H9 (cell line): ENCODE data around the gene STIL. TPM values are rescaled to one million over a fixed set of nuclear protein-coding genes. Genes with fewer than 3 reads are reported as not detected.

ENCODE experiments used
- DNase-seq: peaks from one replicate; pipeline ENCODE4 v3.0.0-alpha.2; 2017
- H2AFZ ChIP-seq: one replicate; pipeline ENCODE4 v1.6.1; 2013; ENCODE audit warnings: mild to moderate bottlenecking, low read length, control low read depth, moderate library complexity
- H2AK5ac ChIP-seq: 2 replicates; pipeline ENCODE4 v1.6.1; 2013; ENCODE audit warnings: low read length, control low read depth, mixed read lengths; ENCODE audit not compliant: insufficient read length
- H2BK120ac ChIP-seq: one replicate; pipeline ENCODE4 v1.6.1; 2013; ENCODE audit warnings: low read depth, mild to moderate bottlenecking, low read length, control low read depth, inconsistent platforms; ENCODE audit not compliant: poor library complexity, severe bottlenecking
- H2BK12ac ChIP-seq: 2 replicates; pipeline ENCODE4 v1.6.1; 2013; ENCODE audit warnings: low read length, control low read depth, mixed read lengths, low read depth; ENCODE audit not compliant: insufficient read length
- H2BK15ac ChIP-seq: 2 replicates; pipeline ENCODE4 v1.6.1; 2013; ENCODE audit warnings: low read depth, low read length, control low read depth
- H2BK20ac ChIP-seq: one replicate; pipeline ENCODE4 v1.6.1; 2013; ENCODE audit warnings: low read depth, mild to moderate bottlenecking, low read length, control low read depth, inconsistent platforms; ENCODE audit not compliant: poor library complexity, severe bottlenecking
- H2BK5ac ChIP-seq: 2 replicates; pipeline ENCODE4 v1.6.1; 2013; ENCODE audit warnings: low read length, control low read depth, mixed read lengths; ENCODE audit not compliant: insufficient read length
- H3K14ac ChIP-seq: 2 replicates; pipeline ENCODE4 v1.6.1; 2013; ENCODE audit warnings: low read length, control low read depth; ENCODE audit not compliant: insufficient read depth
- H3K18ac ChIP-seq: 2 replicates; pipeline ENCODE4 v1.6.1; 2013; ENCODE audit warnings: low read depth, mild to moderate bottlenecking, mixed read lengths, low read length, control low read depth; ENCODE audit not compliant: insufficient read length
- H3K23ac ChIP-seq: 2 replicates; pipeline ENCODE4 v1.6.1; 2013; ENCODE audit warnings: low read length, control low read depth, mixed read lengths, low read depth; ENCODE audit not compliant: insufficient read length
- H3K23me2 ChIP-seq: 2 replicates; pipeline ENCODE4 v1.6.1; 2013; ENCODE audit warnings: low read depth, mild to moderate bottlenecking, mixed read lengths, low read length, control low read depth; ENCODE audit not compliant: insufficient read length, poor library complexity, severe bottlenecking
- H3K27ac ChIP-seq: 2 replicates; pipeline ENCODE4 v1.5.1; 2013; ENCODE audit warnings: low read length, control low read depth, mixed read lengths, low read depth; ENCODE audit not compliant: insufficient read length
- H3K27me3 ChIP-seq: 2 replicates; pipeline ENCODE4 v1.6.1; 2013; ENCODE audit warnings: low read length, control low read depth, inconsistent platforms; ENCODE audit not compliant: insufficient read depth
- H3K4ac ChIP-seq: 2 replicates; pipeline ENCODE4 v1.6.1; 2013; ENCODE audit warnings: low read depth, mild to moderate bottlenecking, control low read depth, inconsistent platforms, low read length, moderate library complexity
- H3K4me1 ChIP-seq: 2 replicates; pipeline ENCODE4 v1.6.1; 2013; ENCODE audit warnings: low read length, control low read depth, inconsistent platforms; ENCODE audit not compliant: insufficient read depth
- H3K4me2 ChIP-seq: 2 replicates; pipeline ENCODE4 v1.6.1; 2013; ENCODE audit warnings: low read length, control low read depth, mixed read lengths; ENCODE audit not compliant: insufficient read length, insufficient read depth
- H3K56ac ChIP-seq: 2 replicates; pipeline ENCODE4 v1.6.1; 2013; ENCODE audit warnings: low read depth, mild to moderate bottlenecking, mixed read lengths, low read length, control low read depth; ENCODE audit not compliant: insufficient read length
- H3K79me1 ChIP-seq: 2 replicates; pipeline ENCODE4 v1.6.1; 2013; ENCODE audit warnings: low read depth, mild to moderate bottlenecking, moderate library complexity, low read length, control low read depth, inconsistent platforms; ENCODE audit not compliant: insufficient read depth, poor library complexity, severe bottlenecking
- H3K79me2 ChIP-seq: 2 replicates; pipeline ENCODE4 v1.6.1; 2013; ENCODE audit warnings: low read length, control low read depth, inconsistent platforms; ENCODE audit not compliant: insufficient read depth
- H3K9ac ChIP-seq: 2 replicates; pipeline ENCODE4 v1.6.1; 2013; ENCODE audit warnings: low read length, control low read depth, mixed read lengths; ENCODE audit not compliant: insufficient read length; ENCODE audit errors: extremely low read depth
- H3K9me3 ChIP-seq: one replicate; pipeline ENCODE4 v1.6.1; 2013; ENCODE audit warnings: low read depth, low read length, inconsistent platforms; ENCODE audit not compliant: control insufficient read depth
- H3T11ph ChIP-seq: one replicate; pipeline ENCODE4 v1.6.1; 2013; ENCODE audit warnings: mild to moderate bottlenecking, low read length, control low read depth, inconsistent platforms
- H4K20me1 ChIP-seq: one replicate; pipeline ENCODE4 v1.6.1; 2013; ENCODE audit not compliant: control insufficient read depth, insufficient read length, insufficient read depth
- H4K5ac ChIP-seq: 2 replicates; pipeline ENCODE4 v1.6.1; 2013; ENCODE audit warnings: low read depth, mild to moderate bottlenecking, mixed read lengths, low read length, control low read depth; ENCODE audit not compliant: insufficient read length
- H4K8ac ChIP-seq: replicated peaks from 2 replicates; pipeline ENCODE4 v1.6.1; 2013; ENCODE audit warnings: low read length, control low read depth, mixed read lengths, low read depth; ENCODE audit not compliant: insufficient read length
- H4K91ac ChIP-seq: 2 replicates; pipeline ENCODE4 v1.6.1; 2013; ENCODE audit warnings: low read depth, mild to moderate bottlenecking, moderate library complexity, mixed read lengths, low read length, control low read depth; ENCODE audit not compliant: insufficient read length
- H3K27ac Mint-ChIP-seq, 3 experiments: 2 replicates in 2 of 3; 3 replicates in 1 of 3; pipeline ENCODE4 v1.8.0; 2020 to 2021; ENCODE audit warnings: mixed read lengths in 3 of 3, mild to moderate bottlenecking in 1 of 3, moderate library complexity in 1 of 3
- H3K27me3 Mint-ChIP-seq: 2 replicates; pipeline ENCODE4 v1.8.0; 2021; ENCODE audit warnings: low read depth, mild to moderate bottlenecking, moderate library complexity, mixed read lengths
- H3K36me3 Mint-ChIP-seq, 3 experiments: 2 replicates in 2 of 3; 3 replicates in 1 of 3; pipeline ENCODE4 v1.8.0; 2020 to 2021; ENCODE audit warnings: low read depth in 3 of 3, mixed read lengths in 3 of 3; ENCODE audit not compliant: insufficient read depth in 1 of 3
- H3K4me1 Mint-ChIP-seq, 2 experiments: 2 replicates each; pipeline ENCODE4 v1.8.0; 2020; ENCODE audit warnings: mixed read lengths in 2 of 2
- H3K4me3 Mint-ChIP-seq, 2 experiments: 2 replicates in 1 of 2; 3 replicates in 1 of 2; pipeline ENCODE4 v1.8.0; 2020 to 2021; ENCODE audit warnings: mild to moderate bottlenecking in 2 of 2, mixed read lengths in 2 of 2, moderate library complexity in 1 of 2
- H3K9me3 Mint-ChIP-seq, 2 experiments: 2 replicates in 1 of 2; 3 replicates in 1 of 2; pipeline ENCODE4 v1.8.0; 2020; ENCODE audit warnings: mild to moderate bottlenecking in 2 of 2, mixed read lengths in 2 of 2, moderate library complexity in 1 of 2
- CTCF ChIP-seq: fragments of 200-600 bp; sonication (generic); conservative IDR thresholded peaks from 3 replicates; pipeline ENCODE4 v1.8.0; 2021; ENCODE audit warnings: antibody characterized with exemption, mild to moderate bottlenecking
- WGBS: extraction: QIAGEN DNeasy Blood & Tissue Kit; methylation state at CpG from one replicate; pipeline ENCODE4 v1.1.7; 2013; ENCODE audit warnings: missing lambda C conversion rate, low lambda C conversion rate, mixed read lengths; ENCODE audit not compliant: insufficient read length; ENCODE audit errors: extremely low coverage; 5-methylcytosine and 5-hydroxymethylcytosine counted together
- total RNA-seq: library from RNA; stranded (reverse); gene quantifications from 2 replicates; pipeline ENCODE4 v1.2.1, GENCODE V29; 2021

The STIL gene
- total RNA-seq, 1 experiment from 2014 or later = 26.6 TPM

DNA sequence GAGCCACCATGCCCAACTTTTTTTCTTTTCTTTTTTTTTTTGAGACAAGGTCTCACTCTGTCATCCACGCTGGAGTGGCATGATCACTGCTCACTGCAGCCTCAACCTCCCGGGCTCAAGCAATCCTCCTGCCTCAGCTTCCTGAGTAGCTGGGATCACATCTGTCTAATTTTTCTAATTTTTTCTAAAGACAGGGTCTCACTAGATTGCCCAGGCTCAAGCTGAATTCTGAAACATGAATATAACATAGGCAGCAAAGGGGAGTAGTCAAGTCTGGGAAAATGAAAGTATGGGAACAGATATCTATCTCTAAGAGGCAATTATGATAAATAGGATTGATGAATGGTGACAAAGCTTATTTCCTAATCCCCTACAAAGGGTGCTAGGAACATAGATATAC is 12.3 kb upstream of the STIL start:
- Histone ChIP-seq H2AFZ (no peak overlapping the region), H4K5ac (no peak overlapping the region), H2BK20ac (no peak overlapping the region), H3K79me1 (no peaks in the 10 kb centered on the region), H2BK120ac (no peak overlapping the region), H3K79me2 (no peaks in the 10 kb centered on the region), H4K8ac (no peak overlapping the region), H4K91ac (no peak overlapping the region), H2BK15ac (no peak overlapping the region), H2AK5ac (no peak overlapping the region), H3K14ac (no peak overlapping the region), H3K27me3 (no peaks in the 10 kb centered on the region), H3T11ph (no peak overlapping the region), H3K4ac (no peak overlapping the region), H3K23ac (no peak overlapping the region), H3K18ac (no peak overlapping the region), H3K9me3 (no peaks in the 10 kb centered on the region), H3K27ac (no peak overlapping the region), H3K56ac (no peak overlapping the region), H3K4me2 (no peak overlapping the region), H3K4me1 (no peaks in the 10 kb centered on the region), H3K23me2 (no peaks in the 10 kb centered on the region), H4K20me1 (no peaks in the 10 kb centered on the region), H2BK12ac (no peak overlapping the region), H2BK5ac (no peak overlapping the region), H3K9ac (no peak overlapping the region)
- Mint-ChIP-seq H3K9me3 (no peaks in the 10 kb centered on the region), H3K27ac (no peak overlapping the region), H3K4me3 (no peak overlapping the region), H3K36me3 (no peaks in the 10 kb centered on the region), H3K27me3 (no peaks in the 10 kb centered on the region), H3K4me1 (no peaks in the 10 kb centered on the region)
- TF ChIP-seq CTCF = no peak
- WGBS = no CpG with 5 or more reads among the region's 2 CpGs
- no peak for DNase-seq
